Bronchial epithelial cell (primary cell): ENCODE measurements around the gene IGLON5. TPM values are rescaled to one million over a fixed set of nuclear protein-coding genes. Genes with fewer than 3 reads are reported as not detected.

Source experiments
- DNase-seq: peaks from one replicate; pipeline ENCODE4 v3.0.0-alpha.2; 2010; ENCODE audit warnings: low read depth
- FAIRE-seq: peaks from 2 replicates; lab custom pipeline; 2011; peaks lifted over from hg19 to GRCh38; lab: Jason Lieb, UNC
- H3K27me3 ChIP-seq: 2 replicates; pipeline ENCODE4 v1.5.1; 2011; ENCODE audit warnings: low read length; ENCODE audit not compliant: control insufficient read depth, insufficient read depth
- H3K36me3 ChIP-seq: 2 replicates; pipeline ENCODE4 v1.5.1; 2011; ENCODE audit warnings: low read length; ENCODE audit not compliant: control insufficient read depth, insufficient read depth
- H3K4me3 ChIP-seq: 2 replicates; pipeline ENCODE4 v1.5.1; 2011; ENCODE audit warnings: mild to moderate bottlenecking, low read depth, low read length, control low read depth
- total RNA-seq: library from RNA; depleted of rRNA; stranded (reverse); fragments of >200 nt; gene quantifications from 2 replicates; pipeline ENCODE4 v1.2.1, GENCODE V29; 2014
- TF ChIP-seq, protein P1 (sequence below): IDR thresholded peaks from 2 replicates; pipeline ENCODE4 v1.5.1; 2011; ENCODE audit warnings: mild to moderate bottlenecking, moderate library complexity, low read length, control low read depth, inconsistent platforms; ENCODE audit not compliant: insufficient read depth, severe bottlenecking

Gene IGLON5
- total RNA-seq, 1 donor from 2014 or later, result not detected

DNA sequence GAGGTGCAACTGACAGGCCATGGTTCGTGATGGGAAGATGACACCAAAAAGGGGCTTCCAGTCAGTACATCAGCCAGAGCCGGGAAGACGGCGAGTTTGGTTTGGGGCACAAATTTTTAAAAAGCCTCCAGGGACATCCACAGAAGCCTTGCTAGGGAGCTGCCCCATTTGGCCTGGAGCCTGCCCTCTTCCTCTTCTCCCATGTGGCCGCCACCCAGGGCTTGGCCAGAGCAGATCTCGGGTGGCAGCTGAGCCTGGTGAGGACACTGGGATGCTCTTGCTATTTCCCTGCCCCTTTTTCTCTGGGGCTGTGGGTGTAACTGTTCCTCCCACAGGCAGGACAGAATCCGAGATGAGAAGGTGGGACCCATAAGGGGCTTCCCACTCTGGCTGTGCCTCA, 46.5 kb downstream of the IGLON5 start:
- Histone ChIP-seq H3K4me3 (no peak overlapping the region), H3K27me3 (no peaks in the 10 kb centered on the region), H3K36me3 (peaks cover 3% of the 10 kb centered on the region)
- no peak for DNase-seq
- TF ChIP-seq, protein P1, sequence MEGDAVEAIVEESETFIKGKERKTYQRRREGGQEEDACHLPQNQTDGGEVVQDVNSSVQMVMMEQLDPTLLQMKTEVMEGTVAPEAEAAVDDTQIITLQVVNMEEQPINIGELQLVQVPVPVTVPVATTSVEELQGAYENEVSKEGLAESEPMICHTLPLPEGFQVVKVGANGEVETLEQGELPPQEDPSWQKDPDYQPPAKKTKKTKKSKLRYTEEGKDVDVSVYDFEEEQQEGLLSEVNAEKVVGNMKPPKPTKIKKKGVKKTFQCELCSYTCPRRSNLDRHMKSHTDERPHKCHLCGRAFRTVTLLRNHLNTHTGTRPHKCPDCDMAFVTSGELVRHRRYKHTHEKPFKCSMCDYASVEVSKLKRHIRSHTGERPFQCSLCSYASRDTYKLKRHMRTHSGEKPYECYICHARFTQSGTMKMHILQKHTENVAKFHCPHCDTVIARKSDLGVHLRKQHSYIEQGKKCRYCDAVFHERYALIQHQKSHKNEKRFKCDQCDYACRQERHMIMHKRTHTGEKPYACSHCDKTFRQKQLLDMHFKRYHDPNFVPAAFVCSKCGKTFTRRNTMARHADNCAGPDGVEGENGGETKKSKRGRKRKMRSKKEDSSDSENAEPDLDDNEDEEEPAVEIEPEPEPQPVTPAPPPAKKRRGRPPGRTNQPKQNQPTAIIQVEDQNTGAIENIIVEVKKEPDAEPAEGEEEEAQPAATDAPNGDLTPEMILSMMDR, result no peak
- FAIRE-seq, result no peak

DNA sequence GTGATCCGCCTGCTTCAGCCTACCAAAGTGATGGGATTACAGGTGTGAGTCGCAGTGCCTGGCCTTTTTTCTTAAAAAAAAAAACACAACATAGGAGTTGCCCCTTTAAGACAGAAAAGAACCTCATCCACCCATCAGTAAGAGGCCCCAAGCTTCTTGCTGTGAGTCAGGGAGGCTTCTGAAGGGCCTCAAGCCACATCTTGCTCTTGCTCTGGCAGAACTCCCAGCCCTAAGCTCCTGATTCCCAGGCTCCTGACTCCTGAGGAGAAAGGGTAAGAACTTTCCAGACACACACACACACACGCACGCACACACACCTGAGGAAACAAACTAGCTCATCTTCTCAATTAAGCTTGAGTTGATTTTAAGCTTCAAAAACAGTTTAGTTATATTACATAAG, 47.9 kb downstream of the IGLON5 start:
- no peaks in the 10 kb centered on the region for H3K27me3 ChIP-seq
- peak; percentile 86 for DNase-seq
- FAIRE-seq, result no peak
- H3K36me3 ChIP-seq, result peaks cover 2% of the 10 kb centered on the region
- TF ChIP-seq, protein P1, result no peak
- H3K4me3 ChIP-seq, result no peak overlapping the region

DNA sequence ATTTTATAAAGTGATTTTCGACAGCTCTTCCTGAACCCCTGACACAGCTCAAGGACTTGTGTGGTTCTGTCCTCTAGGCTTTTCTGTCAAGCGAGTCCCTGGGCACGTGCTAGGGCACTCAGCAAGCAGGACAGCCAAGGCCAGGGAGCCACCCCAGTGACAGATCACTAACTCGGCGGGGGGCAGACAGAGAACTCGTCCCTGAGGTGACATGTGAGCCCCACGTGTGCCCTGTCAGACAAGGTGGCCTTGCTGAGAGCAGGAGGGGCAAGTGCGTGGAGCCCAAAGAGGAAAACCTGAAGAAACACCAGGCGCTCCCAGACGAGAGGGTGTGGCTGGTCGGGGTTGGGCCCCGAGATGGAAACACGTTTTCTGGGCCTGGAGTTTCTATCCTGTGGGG, 49.8 kb downstream of the IGLON5 start:
- DNase-seq, result no peak
- TF ChIP-seq, protein P1, result no peak
- no peak for FAIRE-seq
- Histone ChIP-seq H3K4me3 (no peak overlapping the region), H3K27me3 (no peaks in the 10 kb centered on the region), H3K36me3 (peaks cover 2% of the 10 kb centered on the region)

DNA sequence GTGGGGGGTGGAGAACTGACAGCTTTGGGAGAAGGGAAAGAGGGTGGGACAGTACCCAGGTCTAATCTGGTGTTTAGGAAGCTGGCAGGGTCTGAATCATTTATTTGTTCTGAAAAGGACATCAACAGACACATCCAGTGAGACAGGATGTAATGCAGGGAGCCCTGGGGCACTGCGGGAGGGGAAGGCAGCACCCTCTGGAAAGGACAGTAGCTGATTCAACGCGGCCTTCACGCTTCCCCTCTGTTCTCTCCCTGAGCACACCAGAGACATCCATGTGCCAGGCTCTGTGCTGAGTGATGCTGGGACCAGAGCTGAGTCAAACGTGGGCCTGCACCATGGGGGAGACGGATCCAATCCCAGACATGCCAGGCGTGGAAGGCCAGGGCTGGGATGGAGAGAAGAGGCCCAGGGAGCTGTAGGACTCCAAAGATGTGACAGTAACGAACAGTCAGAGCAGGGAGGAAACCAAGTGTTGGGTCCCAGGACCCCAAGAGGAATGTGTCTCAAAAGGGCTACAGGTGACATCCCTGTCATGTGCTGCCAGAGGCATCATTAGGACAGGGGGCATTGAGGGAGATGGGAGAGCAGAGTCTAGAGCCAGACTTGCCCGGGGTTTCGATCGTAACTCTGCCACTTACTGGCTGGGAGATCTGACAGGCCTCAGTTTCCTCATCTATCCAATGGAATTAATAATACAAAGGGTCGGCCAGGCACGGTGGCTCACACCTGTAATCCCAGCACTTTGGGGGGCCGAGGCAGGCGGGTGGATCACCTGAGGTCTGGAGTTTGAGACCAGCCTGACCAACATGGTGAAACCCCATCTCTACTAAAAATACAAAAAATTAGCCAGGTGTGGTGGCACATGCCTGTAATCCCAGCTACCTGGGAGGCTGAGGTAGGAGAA, 53.0 kb downstream of the IGLON5 start:
- H3K36me3 ChIP-seq, result peaks cover 2% of the 10 kb centered on the region
- H3K27me3 ChIP-seq, result no peaks in the 10 kb centered on the region
- peak; percentile 59 for DNase-seq
- H3K4me3 ChIP-seq, result no peak overlapping the region
- FAIRE-seq, result no peak
- TF ChIP-seq, protein P1, result no peak

DNA sequence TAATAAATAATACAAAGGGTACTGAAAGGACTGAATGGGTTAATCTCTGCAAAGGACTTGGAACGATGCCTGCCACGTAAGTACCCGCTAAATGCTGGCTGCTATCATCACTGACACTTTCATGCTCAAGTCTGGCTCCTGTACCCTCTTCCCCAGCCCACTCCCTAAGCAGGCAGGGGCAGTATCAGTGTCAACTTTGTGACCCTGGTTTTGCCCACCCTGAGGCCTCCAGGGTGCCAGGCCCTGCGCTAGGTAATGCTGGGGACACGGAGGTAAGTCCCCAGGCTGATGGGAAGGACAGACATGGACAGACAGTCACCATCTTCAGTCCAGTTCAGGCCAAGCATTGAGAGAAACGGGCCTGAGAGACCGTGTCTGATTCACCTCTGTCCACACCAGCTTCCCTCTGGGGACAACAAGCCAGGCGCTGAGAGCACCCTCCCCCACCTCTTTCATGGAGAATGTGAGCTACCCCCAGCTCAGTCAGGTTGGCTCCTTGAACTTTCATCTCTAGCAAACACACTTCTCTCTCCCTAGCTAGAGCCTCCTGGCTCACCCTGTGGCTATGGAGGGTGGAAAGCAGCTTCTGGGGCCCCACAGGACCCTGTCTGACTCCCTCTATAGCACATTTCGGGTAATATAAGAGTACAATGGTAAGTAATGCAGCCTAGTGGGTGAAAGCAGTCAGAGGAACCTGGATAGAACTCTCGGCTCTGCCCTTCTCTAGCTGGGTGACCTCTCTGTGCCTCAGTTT, 53.9 kb downstream of the IGLON5 start:
- H3K4me3 ChIP-seq, result peak overlapping the region; percentile 58
- DNase-seq (peak; percentile 18), FAIRE-seq (no peak)
- H3K36me3 ChIP-seq, result peaks cover 2% of the 10 kb centered on the region
- TF ChIP-seq, protein P1, result no peak
- H3K27me3 ChIP-seq, result no peaks in the 10 kb centered on the region
